ENCODE data around the gene MTRR. TPM values are rescaled to one million over a fixed set of nuclear protein-coding genes. Genes with fewer than 3 reads are reported as not detected.

The MTRR gene
- total and polyA plus RNA-seq, 2 of the 4 experiments (the other 2 are of a cell fraction): 33.2 to 33.5 TPM

DNA sequence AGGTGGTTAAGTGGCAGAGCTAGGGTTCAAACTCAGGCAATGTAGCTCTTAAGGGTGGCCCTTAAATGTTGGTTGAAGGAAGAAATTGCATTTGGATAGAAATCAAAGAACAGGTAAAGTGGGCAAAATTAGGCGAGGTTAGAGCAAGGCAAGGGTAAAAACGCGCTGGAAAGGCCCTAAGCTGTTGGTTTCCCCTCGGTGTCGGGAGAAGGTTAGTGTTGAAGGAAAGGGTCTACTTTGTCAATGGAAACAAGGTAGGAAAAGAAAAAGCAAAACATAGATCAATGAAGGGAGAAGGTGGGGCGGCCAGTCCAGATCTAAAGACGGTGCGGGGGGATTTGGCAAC is 548 bp upstream of the MTRR start:
- Histone ChIP-seq H2BK5ac (ENCODE audit: low read depth, low read length, poor library complexity, severe bottlenecking) (no peak overlapping the region), H3K79me1 (ENCODE audit: low read depth in 1 of 2, low read length in 2 of 2) (peaks cover 21 to 44% of the 10 kb centered on the region in 2 experiments), H3K56ac (ENCODE audit: extremely low read depth, insufficient read depth, low read length) (peak overlapping the region; percentile 84; the same call in 1 of the 2 replicates), H3K9me3 (ENCODE audit: control insufficient read depth, insufficient read depth, low read length) (no peaks in the 10 kb centered on the region), H3K9me1 (ENCODE audit: insufficient read depth, low read length) (peaks cover 2% of the 10 kb centered on the region; the same call in 1 of the 2 replicates), H2AK5ac (ENCODE audit: low read depth, low read length) (no peak overlapping the region), H2AK9ac (replicated peaks; ENCODE audit: low read depth, low read length, poor library complexity) (peak overlapping the region; percentile 68), H3K23ac (ENCODE audit: low read depth, low read length) (peak overlapping the region; percentile 82), H3K27ac (ENCODE audit: insufficient read depth, low read length) (peak overlapping the region; percentile 61), H3K4me2 (ENCODE audit: low read depth, low read length) (peak overlapping the region; percentile 95), H2BK15ac (ENCODE audit: low read depth, low read length) (no peak overlapping the region), H2BK20ac (ENCODE audit: low read depth, low read length) (no peak overlapping the region), H3K4me3 (ENCODE audit: insufficient read depth, low read depth, low read length) (peak overlapping the region; percentile 59), H4K91ac (ENCODE audit: insufficient read depth, low read depth, low read length) (no peak overlapping the region; the same call in none of the 2 replicates), H3K9ac (ENCODE audit: low read depth, low read length) (peak overlapping the region; percentile 89), H4K8ac (ENCODE audit: low read depth in 2 of 2, low read length in 2 of 2) (peak overlapping the region; percentile 71 to 77), H3K27me3 (ENCODE audit: control insufficient read depth, insufficient read depth, low read length) (no peaks in the 10 kb centered on the region), H3K14ac (replicated peaks; ENCODE audit: low read depth, low read length) (peak overlapping the region; percentile 55), H2AFZ (replicated peaks; ENCODE audit: low read length, poor library complexity) (peak overlapping the region; percentile 98), H3K4me1 (ENCODE audit: control insufficient read depth, insufficient read depth, low read length) (0 out of 2 replicates have a peak, but pooled peaks cover 2% of the 10 kb centered on the region), H2BK120ac (ENCODE audit: low read depth, low read length) (no peak overlapping the region), H4K5ac (ENCODE audit: low read depth, low read length) (peak overlapping the region; percentile 16), H4K20me1 (ENCODE audit: insufficient read depth, low read length) (peaks cover 6% of the 10 kb centered on the region; the same call in 1 of the 2 replicates), H3K4ac (ENCODE audit: low read depth, low read length) (peak overlapping the region; percentile 66), H3K18ac (ENCODE audit: low read depth, low read length) (no peak overlapping the region), H3K36me3 (ENCODE audit: control insufficient read depth, insufficient read depth, low read length) (peaks cover 3% of the 10 kb centered on the region)
- TSS peak; percentile 64 for BruUV-seq (replicated peaks)
- TF ChIP-seq NFE2L2 (IDR thresholded peaks at IDR 0.05; ENCODE audit: low read depth, low read length) (no peak), RCOR1 (IDR thresholded peaks at IDR 0.05; ENCODE audit: insufficient replicate concordance, low read length) (no peak), BHLHE40 (IDR thresholded peaks at IDR 0.05; ENCODE audit: low read depth, low read length) (no peak), RFX5 (IDR thresholded peaks at IDR 0.05; ENCODE audit: low read depth, low read length) (no peak), RAD21 (IDR thresholded peaks at IDR 0.05; ENCODE audit: low read length) (no peak), CHD1 (IDR thresholded peaks at IDR 0.05; ENCODE audit: low read depth, low read length) (no peak), SMC3 (IDR thresholded peaks at IDR 0.05; ENCODE audit: low read depth, low read length) (no peak), FOS (IDR thresholded peaks at IDR 0.05; ENCODE audit: low read depth, low read length) (no peak), MXI1 (IDR thresholded peaks at IDR 0.05; ENCODE audit: borderline replicate concordance, low read depth, low read length) (no peak)
- TF ChIP-seq, protein P1, sequence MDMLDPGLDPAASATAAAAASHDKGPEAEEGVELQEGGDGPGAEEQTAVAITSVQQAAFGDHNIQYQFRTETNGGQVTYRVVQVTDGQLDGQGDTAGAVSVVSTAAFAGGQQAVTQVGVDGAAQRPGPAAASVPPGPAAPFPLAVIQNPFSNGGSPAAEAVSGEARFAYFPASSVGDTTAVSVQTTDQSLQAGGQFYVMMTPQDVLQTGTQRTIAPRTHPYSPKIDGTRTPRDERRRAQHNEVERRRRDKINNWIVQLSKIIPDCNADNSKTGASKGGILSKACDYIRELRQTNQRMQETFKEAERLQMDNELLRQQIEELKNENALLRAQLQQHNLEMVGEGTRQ (IDR thresholded peaks at IDR 0.05; ENCODE audit: low read depth, low read length): no peak
- TF ChIP-seq, protein P2, sequence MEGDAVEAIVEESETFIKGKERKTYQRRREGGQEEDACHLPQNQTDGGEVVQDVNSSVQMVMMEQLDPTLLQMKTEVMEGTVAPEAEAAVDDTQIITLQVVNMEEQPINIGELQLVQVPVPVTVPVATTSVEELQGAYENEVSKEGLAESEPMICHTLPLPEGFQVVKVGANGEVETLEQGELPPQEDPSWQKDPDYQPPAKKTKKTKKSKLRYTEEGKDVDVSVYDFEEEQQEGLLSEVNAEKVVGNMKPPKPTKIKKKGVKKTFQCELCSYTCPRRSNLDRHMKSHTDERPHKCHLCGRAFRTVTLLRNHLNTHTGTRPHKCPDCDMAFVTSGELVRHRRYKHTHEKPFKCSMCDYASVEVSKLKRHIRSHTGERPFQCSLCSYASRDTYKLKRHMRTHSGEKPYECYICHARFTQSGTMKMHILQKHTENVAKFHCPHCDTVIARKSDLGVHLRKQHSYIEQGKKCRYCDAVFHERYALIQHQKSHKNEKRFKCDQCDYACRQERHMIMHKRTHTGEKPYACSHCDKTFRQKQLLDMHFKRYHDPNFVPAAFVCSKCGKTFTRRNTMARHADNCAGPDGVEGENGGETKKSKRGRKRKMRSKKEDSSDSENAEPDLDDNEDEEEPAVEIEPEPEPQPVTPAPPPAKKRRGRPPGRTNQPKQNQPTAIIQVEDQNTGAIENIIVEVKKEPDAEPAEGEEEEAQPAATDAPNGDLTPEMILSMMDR (conservative IDR thresholded peaks at IDR 0.05; ENCODE audit: low read depth, low read length): no peak
- in situ Hi-C loops (cut with MboI; ENCODE audit: low sequenced_read_pairs): no loop called here
- intact Hi-C loops (cut with micrococcal nuclease): no loop called here
- dilution Hi-C loops (cut with HindIII; ENCODE audit: low sequenced_read_pairs, unreplicated experiment): no loop called here
- no peak for DNase-seq
- ChIA-PET POLR2A (ENCODE audit: unreplicated experiment) (interaction anchor here (0.5 to 1.0 kb wide), 2 partner anchors 10 to 1135 kb away, joined by 3 to 4 read pairs; no protein-coding TSS in a partner anchor), CTCF (interaction anchor here (1.0 to 1.2 kb wide), 2 partner anchors 9 to 17 kb away, joined by 3 to 4 read pairs; no protein-coding TSS in a partner anchor)
- no peak; the same call in 1 of the 2 replicates for ATAC-seq (ENCODE audit: low read depth)
- WGBS, 2 experiments (ENCODE audit: extremely low coverage in 2 of 2, insufficient read length in 1 of 2): 0% methylated on average over 8 of the region's 8 CpGs; no CpG with 5 or more reads in 1 of the 2 experiments
